Keratinocyte (primary cell): ENCODE results near the gene DAB1. TPM values are rescaled to one million over a fixed set of nuclear protein-coding genes. Genes with fewer than 3 reads are reported as not detected.

Source experiments
- DNase-seq: peaks from one replicate; pipeline ENCODE4 v3.0.0-alpha.2; 2011; ENCODE audit warnings: low read depth, missing footprints, low spot score
- FAIRE-seq: peaks from 2 replicates; lab custom pipeline; 2011; peaks lifted over from hg19 to GRCh38; lab: Jason Lieb, UNC
- H2AFZ ChIP-seq: 2 replicates; pipeline ENCODE4 v1.6.0; 2012; ENCODE audit warnings: low read length, control low read depth, inconsistent platforms; ENCODE audit not compliant: control insufficient read depth
- H3K27ac ChIP-seq: 2 replicates; pipeline ENCODE4 v1.5.1; 2011; ENCODE audit warnings: low read length; ENCODE audit not compliant: control insufficient read depth, insufficient read depth
- H3K27me3 ChIP-seq: 3 replicates; pipeline ENCODE4 v1.6.0; 2011; ENCODE audit warnings: low read length; ENCODE audit not compliant: control insufficient read depth, insufficient read depth; ENCODE audit errors: extremely low read depth
- H3K36me3 ChIP-seq, 2 experiments: 2 replicates in 1 of 2; 3 replicates in 1 of 2; pipeline ENCODE4 v1.5.1; 2011; ENCODE audit warnings: low read length in 2 of 2, mild to moderate bottlenecking in 1 of 2; ENCODE audit not compliant: control insufficient read depth in 2 of 2, insufficient read depth in 2 of 2; ENCODE audit errors: extremely low read depth in 1 of 2
- H3K4me1 ChIP-seq: 3 replicates; pipeline ENCODE4 v1.5.1; 2011; ENCODE audit warnings: low read length; ENCODE audit not compliant: control insufficient read depth, insufficient read depth; ENCODE audit errors: extremely low read depth
- H3K4me2 ChIP-seq: 3 replicates; pipeline ENCODE4 v1.6.0; 2011; ENCODE audit warnings: low read depth, low read length; ENCODE audit not compliant: control insufficient read depth, insufficient read depth; ENCODE audit errors: extremely low read depth
- H3K4me3 ChIP-seq, 3 experiments: fragments of 200-600 bp in 1 of 3; sonication (generic) in 1 of 3; 2 replicates in 2 of 3; 3 replicates in 1 of 3; pipeline ENCODE4 v1.5.1; 2011 to 2016; ENCODE audit warnings: low read length in 3 of 3, mild to moderate bottlenecking in 3 of 3, control low read depth in 2 of 3, inconsistent platforms in 1 of 3, low read depth in 1 of 3, mixed read lengths in 1 of 3, mixed run types in 1 of 3, moderate library complexity in 1 of 3; ENCODE audit not compliant: control insufficient read depth in 2 of 3, insufficient read depth in 2 of 3; ENCODE audit errors: extremely low read depth in 1 of 3
- H3K79me2 ChIP-seq: 2 replicates; pipeline ENCODE4 v1.6.0; 2012; ENCODE audit warnings: low read length; ENCODE audit not compliant: control insufficient read depth, insufficient read depth
- H3K9ac ChIP-seq: 3 replicates; pipeline ENCODE4 v1.6.0; 2011; ENCODE audit warnings: low read length; ENCODE audit not compliant: control insufficient read depth, insufficient read depth; ENCODE audit errors: extremely low read depth
- H3K9me1 ChIP-seq: 3 replicates; pipeline ENCODE4 v1.6.0; 2011; ENCODE audit warnings: low read length; ENCODE audit not compliant: control insufficient read depth, insufficient read depth; ENCODE audit errors: extremely low read depth
- H3K9me3 ChIP-seq: 2 replicates; pipeline ENCODE4 v1.5.1; 2012; ENCODE audit warnings: low read depth, low read length; ENCODE audit not compliant: control insufficient read depth
- H4K20me1 ChIP-seq: 3 replicates; pipeline ENCODE4 v1.6.0; 2011; ENCODE audit warnings: low read length; ENCODE audit not compliant: control insufficient read depth, insufficient read depth; ENCODE audit errors: extremely low read depth
- CTCF ChIP-seq, 3 experiments: IDR thresholded peaks in 1 of 3; conservative IDR thresholded peaks in 1 of 3; optimal IDR thresholded peaks in 1 of 3; 2 replicates in 2 of 3; 3 replicates in 1 of 3; pipeline versions ENCODE3 to v1.5.1; 2011; ENCODE audit warnings: low read length in 3 of 3, mild to moderate bottlenecking in 3 of 3, moderate library complexity in 2 of 3, control low read depth in 1 of 3, inconsistent platforms in 1 of 3; ENCODE audit not compliant: insufficient read depth in 2 of 3; ENCODE audit errors: extremely low read depth in 1 of 3
- EZH2 ChIP-seq: IDR thresholded peaks from one replicate; pipeline ENCODE4 v1.6.1; 2012; ENCODE audit warnings: inconsistent platforms, mild to moderate bottlenecking, low read length, moderate library complexity
- dilution Hi-C: fragments of 300-500 bp; cut with MboI; formaldehyde crosslinking; loops from one replicate; pipeline ENCODE4 v1.7.0; 2020; ENCODE audit warnings: low sequenced_read_pairs; ENCODE audit not compliant: extremely low pct_ligation_motif_present
- polyA plus RNA-seq, 5 experiments: library from polyadenylated mRNA; depleted of rRNA in 3 of 5; stranded (reverse) in 3 of 5; stranded (forward) in 1 of 5; unstranded in 1 of 5; fragments of >200 nt; gene quantifications; 1 replicate in 1 of 5; 2 replicates in 3 of 5; 3 replicates in 1 of 5; pipeline versions ENCODE4 v1.2.1 to v1.2.3, GENCODE V29; 2011 to 2012; ENCODE audit warnings: missing spikeins in 2 of 5, low read depth in 1 of 5, low replicate concordance in 1 of 5

The DAB1 gene
- polyA plus RNA-seq, 1 donor (not counting 4 experiments of a cell fraction or from before 2014, with no cell fraction given) = 0.01 TPM

DNA sequence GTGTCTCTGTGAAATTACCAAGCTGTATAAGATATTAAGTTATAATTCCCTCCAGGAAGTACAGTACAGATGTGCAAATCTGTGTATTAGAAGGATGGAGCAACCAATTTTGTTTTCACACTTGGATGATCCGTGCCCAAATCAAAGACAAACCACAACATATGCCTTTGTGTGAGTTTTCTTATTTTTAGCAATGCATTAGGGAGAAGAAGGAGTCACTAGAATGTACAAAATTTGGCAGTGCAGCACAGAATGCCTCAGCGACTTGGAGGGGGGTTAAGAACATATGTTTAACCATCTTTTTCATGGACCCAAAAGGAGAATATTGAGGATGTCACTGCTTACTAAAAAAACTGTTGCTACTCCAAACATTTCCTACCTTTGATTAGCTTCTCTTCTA, 45.3 kb downstream of the DAB1 start:
- Histone ChIP-seq H3K4me1 (no peaks in the 10 kb centered on the region), H3K4me3 (no peak overlapping the region), H2AFZ (no peak overlapping the region), H3K36me3 (no peaks in the 10 kb centered on the region), H3K27ac (no peak overlapping the region), H3K9me3 (no peaks in the 10 kb centered on the region), H3K9ac (no peak overlapping the region), H3K27me3 (no peaks in the 10 kb centered on the region), H4K20me1 (no peaks in the 10 kb centered on the region), H3K4me2 (no peak overlapping the region), H3K9me1 (no peaks in the 10 kb centered on the region), H3K79me2 (no peaks in the 10 kb centered on the region)
- DNase-seq (no peak), FAIRE-seq (no peak)
- TF ChIP-seq EZH2 = no peak
- TF ChIP-seq CTCF (optimal IDR thresholded peaks at IDR 0.05 in 1 of 3, IDR thresholded peaks at IDR 0.05 in 1 of 3, conservative IDR thresholded peaks at IDR 0.05 in 1 of 3; ENCODE audit: extremely low read depth in 1 of 3, insufficient read depth in 2 of 3, low read length in 3 of 3) = no peak
- dilution Hi-C loops = no loop called here

- Histone ChIP-seq H3K4me1 (no peaks in the 10 kb centered on the region), H3K9ac (no peak overlapping the region), H3K9me1 (no peaks in the 10 kb centered on the region), H3K4me2 (no peak overlapping the region), H3K27ac (no peak overlapping the region), H3K9me3 (no peaks in the 10 kb centered on the region), H3K36me3 (no peaks in the 10 kb centered on the region), H3K79me2 (no peaks in the 10 kb centered on the region), H2AFZ (no peak overlapping the region), H3K4me3 (no peak overlapping the region), H3K27me3 (no peaks in the 10 kb centered on the region), H4K20me1 (no peaks in the 10 kb centered on the region)
- no peak for DNase-seq
- no peak for FAIRE-seq
- dilution Hi-C loops = no loop called here
- TF ChIP-seq CTCF (optimal IDR thresholded peaks at IDR 0.05 in 1 of 3, IDR thresholded peaks at IDR 0.05 in 1 of 3, conservative IDR thresholded peaks at IDR 0.05 in 1 of 3; ENCODE audit: extremely low read depth in 1 of 3, insufficient read depth in 2 of 3, low read length in 3 of 3) (no peak), EZH2 (no peak)
Measured at GRCh38 chr1:57377339-57378139, 46.3 kb downstream of the DAB1 start.
